Naive thymus-derived CD8-positive, alpha-beta T cell (primary cell): ENCODE measurements around the gene CDHR1. TPM values are rescaled to one million over a fixed set of nuclear protein-coding genes. Genes with fewer than 3 reads are reported as not detected.

ENCODE experiments used
- ATAC-seq, 2 donors: fragments of 150-1000 bp; cut with Tn5 transposase in 1 of 2; sonication (Bioruptor Pico), chemical (Tn5 transposase) in 1 of 2; 1 replicate in 1 of 2; 2 replicates in 1 of 2; pipeline ENCODE4 v1.10.0; 2021; ENCODE audit warnings: mild to moderate bottlenecking in 2 of 2, moderate library complexity in 2 of 2
- POLR2A ChIA-PET: fragments of 350-600 bp; sonication (Branson Sonifier 250); formaldehyde crosslinking; loops from one replicate; lab custom pipeline; 2021; ENCODE audit warnings: antibody characterized with exemption; lab: Charles Lee
- DNase-seq, 10 donors: peaks; one replicate each; pipeline versions ENCODE4 v3.0.0 to v3.0.0-alpha.2; 2020 to 2022
- H3K27ac Mint-ChIP-seq, 10 donors: one replicate each; pipeline ENCODE4 v1.8.0; 2020 to 2022; ENCODE audit warnings: mild to moderate bottlenecking in 10 of 10, mixed read lengths in 10 of 10, moderate library complexity in 4 of 10, inconsistent platforms in 1 of 10
- H3K27me3 Mint-ChIP-seq, 5 donors: one replicate each; pipeline ENCODE4 v1.8.0; 2021 to 2022; ENCODE audit warnings: mixed read lengths in 5 of 5
- H3K36me3 Mint-ChIP-seq, 3 donors: one replicate each; pipeline ENCODE4 v1.8.0; 2020 to 2022; ENCODE audit warnings: mixed read lengths in 3 of 3, mild to moderate bottlenecking in 2 of 3, inconsistent platforms in 1 of 3
- H3K4me1 Mint-ChIP-seq, 4 donors: one replicate each; pipeline ENCODE4 v1.8.0; 2021 to 2022; ENCODE audit warnings: mixed read lengths in 4 of 4
- H3K4me3 Mint-ChIP-seq, 10 donors: one replicate each; pipeline ENCODE4 v1.8.0; 2020 to 2022; ENCODE audit warnings: mild to moderate bottlenecking in 10 of 10, mixed read lengths in 10 of 10, moderate library complexity in 6 of 10, inconsistent platforms in 1 of 10
- H3K9me3 Mint-ChIP-seq, 9 donors: one replicate each; pipeline ENCODE4 v1.8.0; 2020 to 2022; ENCODE audit warnings: mixed read lengths in 9 of 9, mild to moderate bottlenecking in 3 of 9, inconsistent platforms in 1 of 9, moderate library complexity in 1 of 9
- polyA plus RNA-seq, 3 donors: library from polyadenylated mRNA; unstranded; fragments of 300-500 nt; fragmentation: Illumina TruSeq; gene quantifications; one replicate each; pipeline ENCODE4 v1.2.3, GENCODE V29; 2021
- total RNA-seq, 8 experiments: library from RNA in 2 of 8; stranded (reverse) in 2 of 8; gene quantifications; one replicate each; pipeline ENCODE4 v1.2.3 and lab custom pipeline; 2021 to 2026

CDHR1 gene
- total and polyA plus RNA-seq, 5 experiments from 2014 or later, result 0.16 to 0.80 (median 0.29) TPM

DNA sequence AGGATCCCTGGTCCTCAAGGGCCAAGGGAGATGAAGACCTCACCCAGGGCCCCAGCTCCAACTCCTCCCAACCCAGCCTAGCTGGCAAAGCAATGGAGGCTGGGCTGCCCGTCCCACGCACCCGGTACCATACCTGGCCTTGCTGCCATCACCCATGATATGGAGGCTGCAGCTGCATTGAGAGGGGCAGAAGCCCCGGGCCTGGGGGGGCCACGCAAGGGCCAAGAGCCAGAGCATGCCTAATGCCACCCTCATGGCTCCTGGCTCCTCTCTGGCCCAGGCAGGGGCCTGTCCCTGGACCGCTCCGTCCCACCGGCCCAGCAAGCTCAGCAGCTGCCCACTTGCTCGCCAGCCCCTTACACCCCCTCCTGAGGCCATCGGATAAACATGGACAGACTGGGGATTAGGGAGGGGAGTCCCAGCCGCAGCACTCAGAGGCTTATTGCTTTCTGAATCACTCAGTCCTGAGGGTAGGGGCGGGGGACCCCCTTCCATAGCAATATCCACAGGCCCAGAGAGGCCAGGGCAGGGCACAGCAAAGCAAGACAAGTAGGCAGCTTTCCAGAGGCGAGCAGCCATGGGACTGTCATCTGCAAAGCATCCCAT, 47.0 kb downstream of the CDHR1 start, which contains the start of gene LRIT1:
Gene LRIT1 (minus strand): TSS at position 362 of the 606 bp plus-strand sequence. CDS start 107 bp downstream, at position 255.
- POLR2A ChIA-PET, result no interaction called here
- no peak for DNase-seq
- H3K36me3 Mint-ChIP-seq, result no peaks in the 10 kb centered on the region
- no peaks in the 10 kb centered on the region for H3K9me3 Mint-ChIP-seq
- no peak within 1 kb of the TSS for H3K4me3 Mint-ChIP-seq
- no peaks in the 10 kb centered on the region for H3K4me1 Mint-ChIP-seq
- H3K27ac Mint-ChIP-seq, result no peak within 1 kb of the TSS
- ATAC-seq, result no peak
- H3K27me3 Mint-ChIP-seq, result peaks cover 8 to 17% (median 12%) of the 10 kb centered on the region in 5 donors

DNA sequence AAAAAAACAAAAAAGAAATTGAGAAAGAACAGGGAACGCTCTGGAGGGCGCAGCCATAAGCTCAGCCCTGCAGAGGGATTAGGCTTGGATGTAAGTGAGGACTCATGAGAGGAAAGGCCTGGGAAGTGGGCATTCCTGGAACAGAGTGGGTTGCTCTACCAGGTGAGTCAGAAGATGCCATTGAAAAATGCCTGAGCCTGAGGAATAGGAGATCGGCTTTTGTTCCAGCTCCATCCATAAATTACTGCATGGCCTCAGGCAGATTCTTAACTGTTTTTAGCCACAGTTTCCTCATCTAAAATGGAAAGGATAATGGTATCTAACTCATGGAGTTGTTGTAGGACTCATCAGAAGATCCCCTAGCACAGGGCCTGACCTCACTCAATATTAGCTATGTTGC, 49.4 kb downstream of the CDHR1 start:
- H3K27ac Mint-ChIP-seq, result no peak overlapping the region
- peaks cover 0 to 11% (median 3%) of the 10 kb centered on the region in 5 donors for H3K27me3 Mint-ChIP-seq
- ATAC-seq, result no peak
- DNase-seq, result no peak
- POLR2A ChIA-PET, result no interaction called here
- no peak overlapping the region for H3K4me3 Mint-ChIP-seq
- no peaks in the 10 kb centered on the region for H3K36me3 Mint-ChIP-seq
- no peaks in the 10 kb centered on the region for H3K4me1 Mint-ChIP-seq
- H3K9me3 Mint-ChIP-seq, result no peaks in the 10 kb centered on the region

DNA sequence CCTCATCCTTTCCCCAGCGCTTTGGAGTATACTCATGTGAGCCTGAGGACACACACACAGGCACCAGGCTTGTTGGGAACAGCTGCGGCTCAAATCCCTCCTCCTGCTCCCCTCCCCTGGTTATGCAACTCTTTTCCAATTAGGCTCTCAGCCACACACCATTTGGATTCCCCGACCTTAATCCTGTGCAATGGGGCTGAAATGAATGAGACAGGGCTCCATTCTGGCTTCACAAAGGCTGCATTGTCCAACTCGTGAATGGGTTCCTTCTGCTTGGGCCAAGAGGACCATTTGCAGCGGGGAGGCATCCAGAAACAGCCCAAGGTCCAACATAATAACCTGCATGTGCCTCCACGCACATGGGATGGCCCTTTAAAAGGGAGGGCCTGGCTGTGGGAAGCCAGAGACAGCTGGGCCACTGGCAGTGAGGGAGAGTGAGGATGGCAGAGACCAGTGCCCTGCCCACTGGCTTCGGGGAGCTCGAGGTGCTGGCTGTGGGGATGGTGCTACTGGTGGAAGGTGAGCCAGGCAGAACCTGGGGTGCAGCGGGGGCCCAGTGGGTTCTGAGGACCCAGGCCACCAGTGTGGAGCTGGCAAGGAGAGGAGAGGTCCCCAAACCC, 50.4 kb downstream of the CDHR1 start, which contains the start of gene RGR:
Gene RGR (plus strand): TSS at position 403 of the 620 bp plus-strand sequence. CDS start 38 bp downstream, at position 441.
- ATAC-seq, result no peak
- peaks cover 0 to 8% (median 2%) of the 10 kb centered on the region in 5 donors for H3K27me3 Mint-ChIP-seq

DNA sequence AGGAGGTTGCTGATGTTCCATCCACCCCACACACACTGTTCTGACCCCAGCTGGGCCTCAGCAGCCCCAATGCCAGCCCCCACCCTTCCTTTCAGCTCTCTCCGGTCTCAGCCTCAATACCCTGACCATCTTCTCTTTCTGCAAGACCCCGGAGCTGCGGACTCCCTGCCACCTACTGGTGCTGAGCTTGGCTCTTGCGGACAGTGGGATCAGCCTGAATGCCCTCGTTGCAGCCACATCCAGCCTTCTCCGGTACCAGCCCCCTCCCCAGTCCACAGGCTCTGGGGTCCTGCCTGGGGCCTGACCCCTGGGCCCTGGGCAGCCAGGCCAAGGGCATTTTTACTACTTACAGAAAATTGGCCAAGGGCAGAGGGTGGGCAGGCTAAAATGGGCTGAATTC, 53.2 kb downstream of the CDHR1 start:
- DNase-seq (no peak), ATAC-seq (no peak)
- Mint-ChIP-seq H3K9me3 (peaks cover 0 to 4% (median 0%) of the 10 kb centered on the region in 9 donors), H3K27ac (peak overlapping the region in 1 of 10 donors; percentile 56), H3K36me3 (no peaks in the 10 kb centered on the region), H3K4me1 (no peaks in the 10 kb centered on the region), H3K4me3 (no peak overlapping the region), H3K27me3 (peaks cover 0 to 13% (median 4%) of the 10 kb centered on the region in 5 donors)
- POLR2A ChIA-PET, result no interaction called here

More for the DNA sequence above, 50.4 kb downstream of the CDHR1 start, which contains the start of gene RGR:
- Mint-ChIP-seq H3K36me3 (no peaks in the 10 kb centered on the region), H3K4me1 (no peaks in the 10 kb centered on the region), H3K27ac (no peak within 1 kb of the TSS), H3K9me3 (no peaks in the 10 kb centered on the region), H3K4me3 (peak within 1 kb of the TSS in 1 of 10 donors; percentile 7)
- DNase-seq, result no peak
- POLR2A ChIA-PET, result no interaction called here

DNA sequence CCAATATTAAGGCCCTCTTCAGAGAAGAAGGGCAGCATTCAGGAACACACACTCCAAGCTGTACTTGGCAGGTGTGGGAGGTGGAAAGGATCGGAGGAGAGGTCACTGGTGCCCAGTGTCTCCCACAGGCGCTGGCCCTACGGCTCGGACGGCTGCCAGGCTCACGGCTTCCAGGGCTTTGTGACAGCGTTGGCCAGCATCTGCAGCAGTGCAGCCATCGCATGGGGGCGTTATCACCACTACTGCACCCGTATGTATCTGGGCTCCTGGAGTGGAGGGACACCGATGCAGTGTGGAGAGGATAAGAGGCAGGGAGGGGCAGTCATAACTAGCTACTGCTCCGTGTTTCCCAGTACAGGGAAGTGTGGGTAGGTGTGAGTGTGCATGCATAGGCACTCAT, 54.5 kb downstream of the CDHR1 start:
- ATAC-seq (no peak), DNase-seq (no peak)
- POLR2A ChIA-PET, result no interaction called here
- Mint-ChIP-seq H3K36me3 (no peaks in the 10 kb centered on the region), H3K27ac (no peak overlapping the region), H3K4me3 (no peak overlapping the region), H3K4me1 (no peaks in the 10 kb centered on the region), H3K9me3 (peaks cover 0 to 4% (median 0%) of the 10 kb centered on the region in 9 donors), H3K27me3 (peaks cover 0 to 16% (median 4%) of the 10 kb centered on the region in 5 donors)

DNA sequence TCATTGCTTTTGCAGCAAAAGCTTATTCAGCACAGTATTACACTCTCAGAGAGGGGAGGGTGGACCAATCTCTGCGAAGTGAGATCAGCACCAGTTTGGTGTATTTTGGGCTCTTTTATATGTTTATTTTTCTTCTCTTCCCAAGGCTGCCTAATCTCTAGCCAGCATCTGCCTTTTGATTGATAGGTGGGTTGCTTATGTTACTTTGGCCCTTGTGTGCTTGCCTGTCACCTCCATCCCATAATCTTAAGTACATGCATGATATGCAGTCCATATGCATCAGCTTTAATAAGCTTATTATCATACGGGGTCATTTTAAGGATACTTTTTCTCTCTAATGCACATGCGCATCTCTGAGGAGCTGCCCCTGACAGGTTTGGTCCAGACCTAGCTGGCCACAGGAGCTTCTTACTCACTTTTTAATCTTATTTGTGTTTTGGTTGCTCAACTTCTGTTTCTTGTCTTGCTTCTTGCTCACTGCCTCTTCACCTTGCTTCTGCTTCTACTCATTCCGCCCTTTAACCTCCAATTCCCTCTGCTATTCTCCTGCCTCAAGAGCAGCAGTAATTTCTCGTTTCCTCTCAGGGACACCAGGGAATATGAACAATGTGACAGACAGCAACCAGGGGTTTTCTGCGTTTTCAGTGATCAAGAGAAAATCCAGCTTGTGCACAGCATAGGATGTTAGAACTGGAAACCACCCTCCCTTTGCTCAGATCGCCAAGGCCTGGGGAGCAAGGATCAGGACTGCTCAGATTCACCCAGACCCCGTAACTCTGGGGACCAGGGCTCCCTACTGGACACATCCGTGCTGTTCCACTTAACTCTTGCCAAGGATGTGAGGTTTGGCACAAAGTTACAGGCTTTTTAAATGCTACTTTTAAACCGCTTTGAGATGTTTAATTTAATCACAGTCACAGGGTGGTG, 60.5 kb downstream of the CDHR1 start:
- H3K27me3 Mint-ChIP-seq, result peaks cover 6 to 27% (median 19%) of the 10 kb centered on the region in 5 donors
- DNase-seq, result no peak
- no peaks in the 10 kb centered on the region for H3K36me3 Mint-ChIP-seq
- no peak overlapping the region for H3K4me3 Mint-ChIP-seq
- peaks cover 4 to 5% (median 4%) of the 10 kb centered on the region in 4 donors for H3K4me1 Mint-ChIP-seq
- ATAC-seq, result no peak
- POLR2A ChIA-PET, result no interaction called here
- no peak overlapping the region for H3K27ac Mint-ChIP-seq
- peaks cover 0 to 4% (median 0%) of the 10 kb centered on the region in 9 donors for H3K9me3 Mint-ChIP-seq

DNA sequence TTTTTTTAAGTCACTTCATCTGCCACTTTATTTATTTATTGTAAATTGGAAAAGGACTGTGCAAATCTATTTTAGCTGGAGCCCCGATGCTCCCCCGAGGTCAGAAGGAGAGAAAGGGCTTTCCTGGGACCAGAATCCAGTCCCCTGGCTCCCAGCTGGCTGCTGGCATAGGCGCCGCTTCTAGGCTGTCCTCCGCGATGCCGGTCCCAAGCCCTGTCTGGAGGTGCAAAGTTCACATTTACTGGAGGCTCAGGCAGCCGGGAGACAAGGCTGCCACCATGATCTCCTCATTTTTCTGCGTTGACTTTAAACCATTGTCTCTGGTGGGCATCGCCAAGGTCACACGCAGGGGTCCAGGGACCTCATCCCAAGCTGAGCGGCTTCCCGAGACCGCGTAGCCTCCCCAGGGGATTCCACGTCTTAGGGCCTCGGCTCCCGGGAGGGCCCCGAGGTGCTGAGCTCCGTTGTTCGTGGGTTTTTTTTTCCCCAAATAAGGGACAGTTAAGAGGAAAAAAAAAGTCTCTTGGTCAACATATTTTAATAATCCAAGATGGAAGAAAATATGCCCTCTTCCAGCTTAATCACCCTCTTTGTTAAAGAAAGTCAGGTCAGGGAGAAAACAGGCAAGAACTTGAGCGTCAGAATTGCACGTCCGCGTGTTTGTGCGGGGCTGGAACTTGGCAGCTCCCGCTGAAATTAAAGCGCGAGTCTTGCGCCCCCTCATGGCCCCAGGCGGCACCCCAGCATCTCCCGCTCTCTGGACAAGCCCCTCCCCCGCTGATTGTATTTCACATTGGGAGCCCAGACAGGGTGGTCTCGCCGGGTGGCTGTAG, 62.4 kb downstream of the CDHR1 start:
- H3K27me3 Mint-ChIP-seq, result peaks cover 7 to 34% (median 16%) of the 10 kb centered on the region in 5 donors
- POLR2A ChIA-PET, result no interaction called here
- H3K36me3 Mint-ChIP-seq, result no peaks in the 10 kb centered on the region
- peak overlapping the region in 1 of 10 donors; percentile 19 for H3K27ac Mint-ChIP-seq
- peaks cover 4 to 5% (median 4%) of the 10 kb centered on the region in 4 donors for H3K4me1 Mint-ChIP-seq
- H3K4me3 Mint-ChIP-seq, result peak overlapping the region in 2 of 10 donors; percentile 28 to 49
- H3K9me3 Mint-ChIP-seq, result peaks cover 0 to 1% (median 0%) of the 10 kb centered on the region in 9 donors
- peak in 8 of 10 donors; percentile 8 to 39 (median 18) for DNase-seq
- ATAC-seq, result peak; percentile 42 to 47

DNA sequence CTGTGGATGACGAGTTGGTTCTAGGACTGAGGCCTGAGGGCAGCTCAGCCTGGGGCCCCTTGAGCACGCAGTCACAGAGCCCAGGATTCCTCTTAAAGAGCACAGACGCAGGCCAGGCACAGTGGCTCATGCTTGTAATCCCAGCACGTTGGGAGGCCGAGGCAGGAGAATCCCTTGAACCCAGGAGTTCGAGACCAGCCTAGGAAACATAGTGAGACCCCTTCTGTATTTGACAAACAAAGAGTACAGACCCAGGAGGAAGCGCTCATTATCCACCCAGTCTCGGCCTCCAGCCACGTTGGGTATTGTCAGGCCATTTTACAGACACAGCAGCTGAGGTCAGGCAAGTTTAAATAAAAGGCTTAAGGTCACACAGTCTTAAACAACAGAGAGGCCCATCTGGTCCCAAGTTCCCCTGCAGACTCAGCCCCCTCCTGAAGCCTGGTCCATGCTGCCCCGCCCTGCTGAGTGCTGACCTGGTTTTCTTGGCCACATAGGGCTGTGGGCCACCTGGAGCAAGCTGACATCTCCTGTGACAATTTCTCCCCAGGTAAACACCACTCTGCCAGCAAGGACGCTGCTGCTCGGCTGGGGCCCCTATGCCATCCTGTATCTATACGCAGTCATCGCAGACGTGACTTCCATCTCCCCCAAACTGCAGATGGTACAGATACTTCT, 63.1 kb downstream of the CDHR1 start:
- no peak overlapping the region for H3K27ac Mint-ChIP-seq
- H3K27me3 Mint-ChIP-seq, result peaks cover 7 to 34% (median 20%) of the 10 kb centered on the region in 5 donors
- POLR2A ChIA-PET, result no interaction called here
- peak overlapping the region in 2 of 10 donors; percentile 28 to 49 for H3K4me3 Mint-ChIP-seq
- no peak for ATAC-seq
- peaks cover 4 to 5% (median 4%) of the 10 kb centered on the region in 4 donors for H3K4me1 Mint-ChIP-seq
- H3K9me3 Mint-ChIP-seq, result no peaks in the 10 kb centered on the region
- no peak for DNase-seq
- H3K36me3 Mint-ChIP-seq, result no peaks in the 10 kb centered on the region

DNA sequence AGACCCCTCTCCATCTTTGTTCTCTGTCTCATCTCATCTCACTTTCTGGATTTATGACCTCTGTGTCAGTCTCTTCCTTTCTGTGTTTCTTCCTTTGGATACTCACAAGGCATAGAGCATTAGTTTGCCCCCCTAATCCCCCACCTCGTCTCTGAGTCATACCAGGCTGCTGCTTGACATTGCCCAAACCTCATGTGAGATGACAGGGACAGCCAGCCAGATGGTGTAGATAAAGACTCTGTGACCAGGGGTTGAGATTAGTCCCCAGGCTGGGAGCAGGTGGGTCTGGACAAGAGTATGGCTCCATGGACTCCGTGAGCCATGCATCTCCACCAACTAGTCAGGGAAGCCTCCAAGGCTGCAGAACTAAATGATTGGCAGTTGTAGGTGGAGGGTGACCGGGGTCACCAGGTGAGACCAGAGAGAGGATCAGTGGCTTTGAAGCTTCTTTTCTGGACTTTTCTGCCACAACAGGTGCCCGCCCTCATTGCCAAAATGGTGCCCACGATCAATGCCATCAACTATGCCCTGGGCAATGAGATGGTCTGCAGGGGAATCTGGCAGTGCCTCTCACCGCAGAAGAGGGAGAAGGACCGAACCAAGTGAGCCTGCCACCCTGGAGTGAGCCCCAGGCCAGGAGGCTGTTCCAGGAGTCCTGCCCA, 63.8 kb downstream of the CDHR1 start:
- Mint-ChIP-seq H3K27me3 (peaks cover 9 to 41% (median 22%) of the 10 kb centered on the region in 5 donors), H3K4me3 (no peak overlapping the region), H3K9me3 (no peaks in the 10 kb centered on the region), H3K4me1 (peaks cover 4 to 5% (median 4%) of the 10 kb centered on the region in 4 donors), H3K27ac (peak overlapping the region in 1 of 10 donors; percentile 26), H3K36me3 (no peaks in the 10 kb centered on the region)
- no peak for DNase-seq
- POLR2A ChIA-PET, result no interaction called here
- no peak for ATAC-seq

DNA sequence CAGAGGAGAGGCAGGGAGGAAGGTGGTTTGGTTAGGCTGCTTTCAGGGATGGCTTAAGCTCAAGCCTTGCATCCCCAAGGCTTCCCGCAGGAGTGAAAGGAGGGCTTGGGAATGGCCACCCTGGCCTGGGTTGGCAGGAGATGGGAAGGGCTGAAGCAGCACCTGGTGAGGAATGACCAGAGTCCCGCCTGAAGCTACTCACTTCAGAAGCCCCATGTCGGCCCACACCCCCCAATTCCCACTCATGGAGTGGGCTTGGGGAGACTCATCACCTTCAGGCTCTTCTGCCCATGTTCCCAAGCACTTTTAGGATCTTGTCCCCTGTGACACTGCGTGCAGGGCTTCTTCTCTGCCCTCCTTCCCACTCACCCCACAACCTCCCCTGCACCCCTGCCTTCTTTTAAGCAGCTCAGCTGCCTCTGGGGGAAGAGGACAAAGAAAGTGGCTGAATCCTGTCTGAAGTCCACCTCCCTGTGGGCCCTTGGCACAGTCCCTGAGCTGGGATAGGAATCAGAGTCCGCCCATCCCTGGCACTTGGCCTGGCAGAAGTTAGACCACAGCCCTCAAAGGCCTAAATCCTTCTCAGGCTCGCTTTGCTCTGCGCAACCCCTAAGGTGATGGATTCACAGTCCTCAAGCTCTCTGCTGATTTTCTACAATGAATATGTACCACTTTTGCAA, 67.0 kb downstream of the CDHR1 start:
- POLR2A ChIA-PET, result no interaction called here
- Mint-ChIP-seq H3K9me3 (no peaks in the 10 kb centered on the region), H3K4me1 (peaks cover 6 to 11% (median 8%) of the 10 kb centered on the region in 4 donors), H3K27ac (no peak overlapping the region), H3K27me3 (peaks cover 18 to 53% (median 29%) of the 10 kb centered on the region in 5 donors), H3K4me3 (no peak overlapping the region), H3K36me3 (no peaks in the 10 kb centered on the region)
- no peak for ATAC-seq
- DNase-seq, result no peak
